Renal cortex interstitium (tissue), 11 donors: ENCODE measurements around the gene FAM181A. TPM values are rescaled to one million over a fixed set of nuclear protein-coding genes. Genes with fewer than 3 reads are reported as not detected.

Experiments used
- DNase-seq, 11 donors: peaks; one replicate each; pipeline ENCODE4 v3.0.0-alpha.2; 2013; ENCODE audit warnings: low read depth in 9 of 11, low spot score in 4 of 11; ENCODE audit errors: extremely low read depth in 1 of 11
- polyA plus RNA-seq, 3 donors: library from polyadenylated mRNA; unstranded; fragments of 120-200 nt; gene quantifications; one replicate each; pipeline ENCODE4 v1.2.1, GENCODE V29; 2013; ENCODE audit not compliant: insufficient read length in 3 of 3

The FAM181A gene
- polyA plus RNA-seq, 3 donors = not detected

GRCh38 chr14:93957333-93957710, 30.2 kb downstream of the FAM181A start:
- no peak for DNase-seq

GRCh38 chr14:93957751-93958566, 30.8 kb downstream of the FAM181A start:
- no peak for DNase-seq

GRCh38 chr14:93958567-93959238, 31.6 kb downstream of the FAM181A start:
- no peak for DNase-seq

GRCh38 chr14:93959239-93960107, 32.3 kb downstream of the FAM181A start:
- no peak for DNase-seq

- no peak for DNase-seq
These were observed 32.9 kb downstream of the FAM181A start for GRCh38 chr14:93960108-93960475.

GRCh38 chr14:93960774-93961438, 33.8 kb downstream of the FAM181A start:
- DNase-seq = no peak

GRCh38 chr14:93961620-93962019, 34.5 kb downstream of the FAM181A start:
- no peak for DNase-seq

- DNase-seq = peak in 1 of 11 donors; percentile 38
These were observed 35.8 kb downstream of the FAM181A start for GRCh38 chr14:93962701-93963601.

- DNase-seq = no peak
These were observed 36.5 kb downstream of the FAM181A start for GRCh38 chr14:93963692-93964091.

- DNase-seq = no peak
These were observed 37.1 kb downstream of the FAM181A start for GRCh38 chr14:93964281-93964680.

GRCh38 chr14:93964820-93965286, 37.7 kb downstream of the FAM181A start:
- no peak for DNase-seq

GRCh38 chr14:93965287-93965821, 38.2 kb downstream of the FAM181A start:
- DNase-seq = no peak

GRCh38 chr14:93965946-93966474, 38.9 kb downstream of the FAM181A start:
- DNase-seq = no peak

GRCh38 chr14:93967637-93968250, 40.6 kb downstream of the FAM181A start:
- DNase-seq = no peak

- DNase-seq = no peak
These were observed 42.1 kb downstream of the FAM181A start for GRCh38 chr14:93969082-93969828.

GRCh38 chr14:93970585-93970964, 43.4 kb downstream of the FAM181A start:
- no peak for DNase-seq
